Activated T-cell treated with anti-CD3 and anti-CD28 coated beads for 24 hours (primary cell): ENCODE data around the gene CWF19L2.

Experiments used
- DNase-seq: peaks from one replicate; pipeline ENCODE4 v3.0.0-alpha.2; 2020; ENCODE audit warnings: low read depth

CWF19L2 gene

GRCh38 chr11:107293677-107294344 is 163.8 kb downstream of the CWF19L2 start:
- no peak for DNase-seq

GRCh38 chr11:107282195-107282594 is 175.4 kb downstream of the CWF19L2 start:
- DNase-seq = no peak
